ENCODE results near the gene IL22RA2.

Gene IL22RA2

GRCh38 chr6:137173501-137173900 lies at the start of gene IL22RA2:
Gene IL22RA2, minus strand, starts transcription at chr6:137173644. Its CDS starts 11,895 bp downstream, at chr6:137161749.
- no peak for TF ChIP-seq CTCF (IDR thresholded peaks at IDR 0.05; ENCODE audit: control insufficient read depth, extremely low read depth, insufficient read depth)
- no peak for DNase-seq (ENCODE audit: low read depth)
- no peak within 1 kb of the TSS for H3K4me3 ChIP-seq (ENCODE audit: low read depth, low read length)

GRCh38 chr6:137222381-137222780 lies 48.9 kb upstream of the IL22RA2 start:
- no peak overlapping the region for H3K4me3 ChIP-seq (ENCODE audit: low read depth, low read length)
- TF ChIP-seq CTCF (IDR thresholded peaks at IDR 0.05; ENCODE audit: control insufficient read depth, extremely low read depth, insufficient read depth), result no peak
- peak; percentile 90 for DNase-seq (ENCODE audit: low read depth)

GRCh38 chr6:137219664-137220252 lies 46.3 kb upstream of the IL22RA2 start:
- no peak for TF ChIP-seq CTCF (IDR thresholded peaks at IDR 0.05; ENCODE audit: control insufficient read depth, extremely low read depth, insufficient read depth)
- H3K4me3 ChIP-seq (ENCODE audit: low read depth, low read length), result peak overlapping the region; percentile 84
- no peak for DNase-seq (ENCODE audit: low read depth)

- H3K4me3 ChIP-seq (ENCODE audit: low read depth, low read length), result peak within 1 kb of the TSS; percentile 84
- TF ChIP-seq CTCF (IDR thresholded peaks at IDR 0.05; ENCODE audit: control insufficient read depth, extremely low read depth, insufficient read depth), result no peak
- DNase-seq (ENCODE audit: low read depth), result no peak
Measured at GRCh38 chr6:137218917-137219663, 45.6 kb upstream of the IL22RA2 start, which contains the start of gene IFNGR1. Gene IFNGR1, minus strand, starts transcription at chr6:137219385. Its CDS starts 58 bp downstream, at chr6:137219327.

GRCh38 chr6:137218473-137218916 lies 45.1 kb upstream of the IL22RA2 start:
- no peak for TF ChIP-seq CTCF (IDR thresholded peaks at IDR 0.05; ENCODE audit: control insufficient read depth, extremely low read depth, insufficient read depth)
- DNase-seq (ENCODE audit: low read depth), result no peak
- H3K4me3 ChIP-seq (ENCODE audit: low read depth, low read length), result peak overlapping the region; percentile 84

- no peak for DNase-seq (ENCODE audit: low read depth)
- H3K4me3 ChIP-seq (ENCODE audit: low read depth, low read length), result peak overlapping the region; percentile 84
- no peak for TF ChIP-seq CTCF (IDR thresholded peaks at IDR 0.05; ENCODE audit: control insufficient read depth, extremely low read depth, insufficient read depth)
Measured at GRCh38 chr6:137217801-137218472, 44.5 kb upstream of the IL22RA2 start.
